Activated T-cell treated with anti-CD3 and anti-CD28 coated beads for 4 hours (primary cell): ENCODE results near the gene NT5C1B.
A peak's percentile ranks its signal among the peaks of the same experiment; 100 is the strongest.

ENCODE experiments used
- DNase-seq: peaks from one replicate; pipeline ENCODE4 v3.0.0-alpha.2; 2020

Gene NT5C1B

GRCh38 chr2:18550433-18550832 lies 38.9 kb downstream of the NT5C1B start:
- no peak for DNase-seq

- no peak for DNase-seq
These were observed 40.3 kb downstream of the NT5C1B start for GRCh38 chr2:18549083-18549482.

- DNase-seq, result no peak
These were observed 40.7 kb downstream of the NT5C1B start for GRCh38 chr2:18548621-18549020.

GRCh38 chr2:18546567-18546966 lies 42.8 kb downstream of the NT5C1B start:
- DNase-seq, result no peak

GRCh38 chr2:18545384-18545783 lies 44.0 kb downstream of the NT5C1B start:
- no peak for DNase-seq

GRCh38 chr2:18544171-18544570 lies 45.2 kb downstream of the NT5C1B start:
- DNase-seq, result no peak

- no peak for DNase-seq
These were observed 48.5 kb downstream of the NT5C1B start for GRCh38 chr2:18540872-18541271.

- no peak for DNase-seq
These were observed 52.7 kb downstream of the NT5C1B start for GRCh38 chr2:18536697-18537096.

GRCh38 chr2:18536100-18536499 lies 53.3 kb downstream of the NT5C1B start:
- no peak for DNase-seq

- DNase-seq, result no peak
These were observed 58.2 kb downstream of the NT5C1B start for GRCh38 chr2:18531194-18531593.

GRCh38 chr2:18527822-18528221 lies 61.5 kb downstream of the NT5C1B start:
- DNase-seq, result no peak

GRCh38 chr2:18527326-18527725 lies 62.0 kb downstream of the NT5C1B start:
- DNase-seq, result no peak

- no peak for DNase-seq
These were observed 62.9 kb downstream of the NT5C1B start for GRCh38 chr2:18526429-18526828.

GRCh38 chr2:18525852-18526251 lies 63.5 kb downstream of the NT5C1B start:
- DNase-seq, result no peak

GRCh38 chr2:18525236-18525635 lies 64.1 kb downstream of the NT5C1B start:
- DNase-seq, result no peak

GRCh38 chr2:18522484-18523146 lies 66.8 kb downstream of the NT5C1B start:
- no peak for DNase-seq

- DNase-seq, result peak; percentile 71
These were observed 68.6 kb downstream of the NT5C1B start for GRCh38 chr2:18520451-18521425.

GRCh38 chr2:18519914-18520450 lies 69.4 kb downstream of the NT5C1B start:
- DNase-seq, result no peak

GRCh38 chr2:18518116-18519111 lies 71.0 kb downstream of the NT5C1B start:
- DNase-seq, result no peak

GRCh38 chr2:18517386-18517785 lies 72.0 kb downstream of the NT5C1B start:
- DNase-seq, result no peak

- no peak for DNase-seq
These were observed 73.3 kb downstream of the NT5C1B start for GRCh38 chr2:18516112-18516511.
